Neural progenitor cell (in vitro differentiated cells): Measurements from ENCODE around the gene ELMO1.

Experiments
- CTCF ChIP-seq: fragments of 200-600 bp; sonication (generic); IDR thresholded peaks from 2 replicates; pipeline ENCODE4 v1.5.1; 2017; ENCODE audit warnings: antibody characterized with exemption, mild to moderate bottlenecking
- EZH2phosphoT487 ChIP-seq: fragments of 200-600 bp; sonication (generic); IDR thresholded peaks from 2 replicates; pipeline ENCODE4 v1.6.1; 2017; ENCODE audit warnings: antibody characterized with exemption

GRCh38 chr7:37039131-37039749, 409.4 kb downstream of the ELMO1 start:
- TF ChIP-seq CTCF (no peak), EZH2phosphoT487 (no peak)
